GM12878 (cell line): ENCODE measurements around the gene CHMP2B. TPM values are rescaled to one million over a fixed set of nuclear protein-coding genes. Genes with fewer than 3 reads are reported as not detected.

Source experiments
- ATAC-seq: fragments of 200-7000 bp; cut with Tn5 transposase; 3 replicates; pipeline ENCODE4 v1.9.1; 2020; ENCODE audit warnings: mild to moderate bottlenecking, moderate library complexity
- BruUV-seq: library from RNA; stranded (reverse); fragments of 400-500 nt; replicated peaks from 2 replicates; lab custom pipeline; 2021; lab: Mats Ljungman, UMichigan
- CTCF ChIA-PET: fragments of 300-600 bp; sonication (Branson Sonifier 250); formaldehyde crosslinking; extraction: SDS; loops from one replicate; lab custom pipeline; 2021; ENCODE audit warnings: inconsistent platforms; lab: Yijun Ruan, JAX
- POLR2A ChIA-PET: fragments of 350-600 bp; formaldehyde crosslinking; extraction: SDS; loops from one replicate; lab custom pipeline; 2021; ENCODE audit warnings: inconsistent platforms; lab: Charles Lee
- RAD21 ChIA-PET: fragments of 300-600 bp; sonication (Branson Sonifier 250); formaldehyde crosslinking; loops from one replicate; lab custom pipeline; 2023; ENCODE audit warnings: antibody characterized with exemption; ENCODE audit not compliant: unreplicated experiment; lab: Charles Lee
- SMC1A ChIA-PET: fragments of 300-600 bp; sonication (Branson Sonifier 250); formaldehyde crosslinking; loops from one replicate; lab custom pipeline; 2023; ENCODE audit not compliant: unreplicated experiment, uncharacterized antibody; lab: Charles Lee
- DNase-seq: peaks from one replicate; pipeline ENCODE4 v3.0.0-alpha.2; 2011; ENCODE audit warnings: low read depth, low spot score
- FAIRE-seq: peaks from 3 replicates; lab custom pipeline; 2011; peaks lifted over from hg19 to GRCh38; lab: Jason Lieb, UNC
- H2AFZ ChIP-seq: 2 replicates; pipeline ENCODE4 v1.6.0; 2011; ENCODE audit warnings: low read depth, low read length, control low read depth; ENCODE audit not compliant: control insufficient read depth
- H3K27ac ChIP-seq: 2 replicates; pipeline ENCODE4 v1.5.1; 2011; ENCODE audit warnings: control low read depth; ENCODE audit not compliant: control insufficient read depth, insufficient read depth
- H3K27me3 ChIP-seq, 2 experiments: replicated peaks in 1 of 2; 2 replicates each; pipeline versions ENCODE4 v1.6.0 to v1.6.1; 2011; ENCODE audit warnings: low read length in 1 of 2; ENCODE audit not compliant: control insufficient read depth in 2 of 2, insufficient read depth in 2 of 2
- H3K36me3 ChIP-seq, 2 experiments: 2 replicates each; pipeline ENCODE4 v1.5.1; 2011; ENCODE audit warnings: low read length in 1 of 2; ENCODE audit not compliant: control insufficient read depth in 2 of 2, insufficient read depth in 2 of 2
- H3K4me1 ChIP-seq: 2 replicates; pipeline ENCODE4 v1.6.1; 2011; ENCODE audit warnings: mild to moderate bottlenecking, low read length, moderate library complexity, mixed read lengths; ENCODE audit not compliant: control insufficient read depth, insufficient read depth
- H3K4me2 ChIP-seq: 2 replicates; pipeline ENCODE4 v1.6.0; 2011; ENCODE audit warnings: control low read depth; ENCODE audit not compliant: control insufficient read depth, insufficient read depth
- H3K4me3 ChIP-seq: fragments of 200-600 bp; sonication (generic); 2 replicates; pipeline ENCODE4 v1.5.1; 2016
- H3K79me2 ChIP-seq: 2 replicates; pipeline ENCODE4 v1.6.0; 2011; ENCODE audit warnings: low read length; ENCODE audit not compliant: control insufficient read depth, insufficient read depth
- H3K9ac ChIP-seq: 2 replicates; pipeline ENCODE4 v1.8.0; 2011; ENCODE audit warnings: low read length, control low read depth, mixed read lengths; ENCODE audit not compliant: control insufficient read depth, insufficient read depth
- H3K9me3 ChIP-seq: replicated peaks from 3 replicates; pipeline ENCODE4 v1.5.1; 2011; ENCODE audit warnings: mild to moderate bottlenecking, low read length; ENCODE audit not compliant: control insufficient read depth, insufficient read depth
- H4K20me1 ChIP-seq: 2 replicates; pipeline ENCODE4 v1.6.0; 2011; ENCODE audit not compliant: control insufficient read depth, insufficient read depth
- ATF7 ChIP-seq: fragments of 450-650 bp; IDR thresholded peaks from 2 replicates; pipeline ENCODE4 v1.6.1; 2016; ENCODE audit warnings: low read depth, mild to moderate bottlenecking
- CHD4 ChIP-seq: fragments of 200-600 bp; sonication (generic); IDR thresholded peaks from 2 replicates; pipeline ENCODE4 v1.6.1; 2016; ENCODE audit warnings: mild to moderate bottlenecking
- CREB1 ChIP-seq: IDR thresholded peaks from 2 replicates; pipeline ENCODE4 v1.6.1; 2012; ENCODE audit warnings: low read depth, mild to moderate bottlenecking, inconsistent platforms
- EZH2 ChIP-seq: IDR thresholded peaks from 2 replicates; pipeline ENCODE4 v1.6.1; 2012; ENCODE audit warnings: low read depth, mild to moderate bottlenecking, control low read depth, inconsistent platforms, low read length, borderline replicate concordance; ENCODE audit not compliant: control insufficient read depth
- FOXK2 ChIP-seq: fragments of 450-650 bp; IDR thresholded peaks from 2 replicates; pipeline ENCODE4 v1.6.1; 2017; ENCODE audit warnings: mild to moderate bottlenecking, moderate library complexity
- MYB ChIP-seq: fragments of 150-350 bp; IDR thresholded peaks from 2 replicates; pipeline ENCODE4 v1.6.1; 2014; ENCODE audit warnings: mild to moderate bottlenecking, low read depth, low read length, borderline replicate concordance
- NFYA ChIP-seq: IDR thresholded peaks from 2 replicates; pipeline ENCODE4 v1.6.1; 2011; ENCODE audit warnings: low read depth, mild to moderate bottlenecking, low read length, improper control_type of control experiment, borderline replicate concordance
- POLR2AphosphoS5 ChIP-seq: IDR thresholded peaks from 2 replicates; pipeline ENCODE4 v1.6.1; 2011; ENCODE audit warnings: mild to moderate bottlenecking, low read length, inconsistent platforms
- RELA ChIP-seq: fragments of 450-650 bp; IDR thresholded peaks from 2 replicates; pipeline ENCODE4 v1.8.0; 2014; ENCODE audit warnings: borderline replicate concordance; ENCODE audit not compliant: partially characterized antibody
- RFX5 ChIP-seq: IDR thresholded peaks from 2 replicates; pipeline ENCODE4 v1.6.1; 2011; ENCODE audit warnings: low read depth, low read length, improper control_type of control experiment
- TCF3 ChIP-seq: IDR thresholded peaks from 2 replicates; pipeline ENCODE4 v1.6.1; 2012; ENCODE audit warnings: low read depth, mild to moderate bottlenecking, low read length, borderline replicate concordance; ENCODE audit not compliant: insufficient read depth
- ZNF622 ChIP-seq: fragments of 450-650 bp; IDR thresholded peaks from 2 replicates; pipeline ENCODE4 v1.6.1; 2017; ENCODE audit warnings: mild to moderate bottlenecking, inconsistent platforms
- WGBS: methylation state at CpG from one replicate; pipeline ENCODE4 v1.1.6; 2016; ENCODE audit warnings: low lambda C conversion rate; ENCODE audit not compliant: insufficient replicate concordance, insufficient coverage; ENCODE audit errors: missing lambda C conversion rate; 5-methylcytosine and 5-hydroxymethylcytosine counted together
- in situ Hi-C: fragments of 300-500 bp; cut with MboI; formaldehyde crosslinking; loops from 9 replicates; pipeline ENCODE4 v1.14.3; 2018; ENCODE audit warnings: mixed read lengths
- intact Hi-C: fragments of 100-400 bp; cut with micrococcal nuclease; formaldehyde crosslinking; loops from one replicate; pipeline ENCODE4 v1.14.2; 2022; ENCODE audit not compliant: unreplicated experiment
- polyA plus RNA-seq, 11 experiments: library from polyadenylated mRNA; depleted of rRNA in 4 of 11; unstranded in 6 of 11; stranded (reverse) in 5 of 11; fragments of >200 nt; fragmentation: Nextera tagmentation in 4 of 11; fragmentation: Illumina TruSeq in 1 of 11; extraction: Ambion mirVana in 4 of 11; extraction: Trizol in 1 of 11; gene quantifications; 1 replicate in 1 of 11; 2 replicates in 10 of 11; pipeline versions ENCODE4 v1.2.1 to v1.2.3, GENCODE V29; 2011 to 2016; ENCODE audit warnings: inconsistent platforms in 2 of 11, missing spikeins in 2 of 11, low read depth in 1 of 11
- total RNA-seq, 4 experiments: library from RNA; depleted of rRNA in 3 of 4; stranded (reverse); fragments of >200 nt in 3 of 4; fragmentation: Illumina TruSeq in 1 of 4; extraction: Trizol in 1 of 4; gene quantifications; 2 replicates each; pipeline versions ENCODE4 v1.2.1 to v1.2.3, GENCODE V29; 2013 to 2021
- TF ChIP-seq, protein P1 (sequence below): fragments of 150-350 bp; IDR thresholded peaks from 2 replicates; pipeline ENCODE4 v1.6.1; 2016; ENCODE audit warnings: low read depth, low read length
- TF ChIP-seq, protein P2 (sequence below): fragments of 450-650 bp; IDR thresholded peaks from 2 replicates; pipeline ENCODE4 v1.6.1; 2017; ENCODE audit warnings: mild to moderate bottlenecking

CHMP2B gene
- total and polyA plus RNA-seq, 10 of the 15 experiments (the other 5 are each of a cell fraction or from before 2014, with no cell fraction given), result 14.9 to 54.8 (median 24.6) TPM

DNA sequence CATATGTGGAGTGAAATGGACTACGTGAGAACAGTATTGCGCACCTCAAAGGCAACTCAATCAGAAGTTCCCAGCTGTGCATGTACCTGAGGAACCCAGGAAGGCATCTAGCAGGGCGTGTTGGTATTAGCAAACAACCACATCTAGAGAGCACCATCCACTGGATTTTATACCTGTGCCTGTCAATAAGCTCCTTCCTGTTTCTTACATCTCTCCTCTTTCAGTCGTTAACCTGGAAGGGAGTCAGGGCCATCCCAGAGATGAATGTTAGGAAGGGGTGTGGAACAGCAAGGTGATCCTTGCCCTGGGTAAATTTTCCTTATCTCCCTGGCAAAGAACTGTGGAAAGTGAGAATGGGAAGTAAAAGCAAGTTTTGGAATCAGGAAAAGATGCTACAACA lies 29.6 kb upstream of the CHMP2B start:
- no peak for ATAC-seq
- TF ChIP-seq POLR2AphosphoS5, result no peak
- TF ChIP-seq, all 136 proteins: peak for 0
- Histone ChIP-seq H3K79me2 (no peaks in the 10 kb centered on the region), H3K27ac (no peak overlapping the region), H3K4me3 (no peak overlapping the region), H3K36me3 (no peaks in the 10 kb centered on the region), H3K27me3 (no peaks in the 10 kb centered on the region), H4K20me1 (no peaks in the 10 kb centered on the region), H2AFZ (no peak overlapping the region), H3K9me3 (no peaks in the 10 kb centered on the region; the same call in 2 of the 3 replicates), H3K9ac (no peak overlapping the region), H3K4me1 (no peaks in the 10 kb centered on the region), H3K4me2 (no peak overlapping the region)
- DNase-seq (no peak), FAIRE-seq (no peak)
- POLR2A ChIA-PET, result no interaction called here
- in situ Hi-C loops, result no loop called here
- WGBS, result 24% methylated on average over 4 of the region's 4 CpGs
- SMC1A ChIA-PET, result no interaction called here
- RAD21 ChIA-PET, result no interaction called here
- BruUV-seq, result no TSS peak
- intact Hi-C loops, result no loop called here
- CTCF ChIA-PET, result interaction anchor here (0.6 kb wide), 1 partner anchor 51 kb away, joined by 4 read pairs; no protein-coding TSS in a partner anchor

DNA sequence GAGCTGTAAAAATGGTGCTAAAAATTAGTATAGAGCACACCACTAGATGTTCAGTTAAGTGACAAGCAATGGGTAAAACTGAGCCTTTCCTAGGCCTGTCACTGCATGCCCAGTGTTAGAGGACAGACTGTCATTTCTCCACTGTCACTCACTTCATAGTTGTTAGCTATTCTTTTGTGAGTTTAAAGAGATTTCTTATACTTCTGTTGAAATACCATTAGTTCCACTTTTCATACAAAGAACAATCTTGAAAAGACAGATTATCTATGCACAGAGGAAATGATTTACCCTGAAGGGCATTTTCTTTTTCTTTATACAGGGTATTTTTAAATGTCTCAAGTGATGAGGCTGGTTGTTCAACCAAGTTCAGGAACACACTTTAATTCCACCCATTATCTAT lies 28.3 kb upstream of the CHMP2B start:
- no peak for ATAC-seq
- Histone ChIP-seq H3K9me3 (no peaks in the 10 kb centered on the region; the same call in 2 of the 3 replicates), H4K20me1 (no peaks in the 10 kb centered on the region), H3K4me3 (no peak overlapping the region), H3K4me2 (no peak overlapping the region), H3K9ac (no peak overlapping the region), H3K27ac (no peak overlapping the region), H3K27me3 (no peaks in the 10 kb centered on the region), H3K36me3 (no peaks in the 10 kb centered on the region), H2AFZ (no peak overlapping the region), H3K4me1 (no peaks in the 10 kb centered on the region), H3K79me2 (no peaks in the 10 kb centered on the region)
- intact Hi-C loops, result no loop called here
- no peak for FAIRE-seq
- RAD21 ChIA-PET, result no interaction called here
- POLR2A ChIA-PET, result no interaction called here
- SMC1A ChIA-PET, result interaction anchor here (0.8 kb wide), 1 partner anchor 13 kb away, joined by 3 read pairs; no protein-coding TSS in a partner anchor
- no TSS peak for BruUV-seq
- DNase-seq, result no peak
- CTCF ChIA-PET, result interaction anchor here (1.2 kb wide), 1 partner anchor 17 kb away, joined by 3 read pairs; no protein-coding TSS in a partner anchor
- in situ Hi-C loops, result no loop called here
- TF ChIP-seq FOXK2 (no peak), EZH2 (no peak), NFYA (no peak), ZNF622 (no peak), RFX5 (no peak), TCF3 (no peak), RELA (no peak), CHD4 (no peak), ATF7 (no peak), CREB1 (no peak), MYB (no peak)
- TF ChIP-seq, protein P1, sequence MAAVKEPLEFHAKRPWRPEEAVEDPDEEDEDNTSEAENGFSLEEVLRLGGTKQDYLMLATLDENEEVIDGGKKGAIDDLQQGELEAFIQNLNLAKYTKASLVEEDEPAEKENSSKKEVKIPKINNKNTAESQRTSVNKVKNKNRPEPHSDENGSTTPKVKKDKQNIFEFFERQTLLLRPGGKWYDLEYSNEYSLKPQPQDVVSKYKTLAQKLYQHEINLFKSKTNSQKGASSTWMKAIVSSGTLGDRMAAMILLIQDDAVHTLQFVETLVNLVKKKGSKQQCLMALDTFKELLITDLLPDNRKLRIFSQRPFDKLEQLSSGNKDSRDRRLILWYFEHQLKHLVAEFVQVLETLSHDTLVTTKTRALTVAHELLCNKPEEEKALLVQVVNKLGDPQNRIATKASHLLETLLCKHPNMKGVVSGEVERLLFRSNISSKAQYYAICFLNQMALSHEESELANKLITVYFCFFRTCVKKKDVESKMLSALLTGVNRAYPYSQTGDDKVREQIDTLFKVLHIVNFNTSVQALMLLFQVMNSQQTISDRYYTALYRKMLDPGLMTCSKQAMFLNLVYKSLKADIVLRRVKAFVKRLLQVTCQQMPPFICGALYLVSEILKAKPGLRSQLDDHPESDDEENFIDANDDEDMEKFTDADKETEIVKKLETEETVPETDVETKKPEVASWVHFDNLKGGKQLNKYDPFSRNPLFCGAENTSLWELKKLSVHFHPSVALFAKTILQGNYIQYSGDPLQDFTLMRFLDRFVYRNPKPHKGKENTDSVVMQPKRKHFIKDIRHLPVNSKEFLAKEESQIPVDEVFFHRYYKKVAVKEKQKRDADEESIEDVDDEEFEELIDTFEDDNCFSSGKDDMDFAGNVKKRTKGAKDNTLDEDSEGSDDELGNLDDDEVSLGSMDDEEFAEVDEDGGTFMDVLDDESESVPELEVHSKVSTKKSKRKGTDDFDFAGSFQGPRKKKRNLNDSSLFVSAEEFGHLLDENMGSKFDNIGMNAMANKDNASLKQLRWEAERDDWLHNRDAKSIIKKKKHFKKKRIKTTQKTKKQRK, result no peak
- TF ChIP-seq, protein P2, sequence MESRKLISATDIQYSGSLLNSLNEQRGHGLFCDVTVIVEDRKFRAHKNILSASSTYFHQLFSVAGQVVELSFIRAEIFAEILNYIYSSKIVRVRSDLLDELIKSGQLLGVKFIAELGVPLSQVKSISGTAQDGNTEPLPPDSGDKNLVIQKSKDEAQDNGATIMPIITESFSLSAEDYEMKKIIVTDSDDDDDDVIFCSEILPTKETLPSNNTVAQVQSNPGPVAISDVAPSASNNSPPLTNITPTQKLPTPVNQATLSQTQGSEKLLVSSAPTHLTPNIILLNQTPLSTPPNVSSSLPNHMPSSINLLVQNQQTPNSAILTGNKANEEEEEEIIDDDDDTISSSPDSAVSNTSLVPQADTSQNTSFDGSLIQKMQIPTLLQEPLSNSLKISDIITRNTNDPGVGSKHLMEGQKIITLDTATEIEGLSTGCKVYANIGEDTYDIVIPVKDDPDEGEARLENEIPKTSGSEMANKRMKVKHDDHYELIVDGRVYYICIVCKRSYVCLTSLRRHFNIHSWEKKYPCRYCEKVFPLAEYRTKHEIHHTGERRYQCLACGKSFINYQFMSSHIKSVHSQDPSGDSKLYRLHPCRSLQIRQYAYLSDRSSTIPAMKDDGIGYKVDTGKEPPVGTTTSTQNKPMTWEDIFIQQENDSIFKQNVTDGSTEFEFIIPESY, result no peak
